NCI-H1694 (cell line): ENCODE results near the gene CCDC158.
"Not testable (repeated sequence)": the region's sequence is repeated elsewhere in the genome, so short reads cannot be mapped to it uniquely, and the experiment has no call there.

Experiments used
- DNase-seq: peaks from one replicate; lab custom pipeline; 2025; lab: John Stamatoyannopoulos, UW

Gene CCDC158

GRCh38 chr4:76420762-76421581, at the start of gene CCDC158:
CCDC158 (minus strand) TSS chr4:76421141; CDS start chr4:76403207, 17,934 bp downstream.
- no peak for DNase-seq

- no peak for DNase-seq
Observed at GRCh38 chr4:76470532-76470931, 49.6 kb upstream of the CCDC158 start.

- DNase-seq: no peak
Observed at GRCh38 chr4:76470064-76470463, 49.1 kb upstream of the CCDC158 start.

- DNase-seq: no peak
Observed at GRCh38 chr4:76463568-76463967, 42.6 kb upstream of the CCDC158 start.

GRCh38 chr4:76459291-76459723, 38.4 kb upstream of the CCDC158 start:
- DNase-seq: no peak

- DNase-seq: no peak
Observed at GRCh38 chr4:76458825-76459224, 37.9 kb upstream of the CCDC158 start.

GRCh38 chr4:76458297-76458696, 37.4 kb upstream of the CCDC158 start:
- no peak for DNase-seq

- no peak for DNase-seq
Observed at GRCh38 chr4:76457885-76458284, 36.9 kb upstream of the CCDC158 start.

- not testable (repeated sequence) for DNase-seq
Observed at GRCh38 chr4:76454073-76454472, 33.1 kb upstream of the CCDC158 start.

- DNase-seq: no peak
Observed at GRCh38 chr4:76453232-76453631, 32.3 kb upstream of the CCDC158 start.

- no peak for DNase-seq
Observed at GRCh38 chr4:76449833-76450232, 28.9 kb upstream of the CCDC158 start.

GRCh38 chr4:76449362-76449767, 28.4 kb upstream of the CCDC158 start:
- DNase-seq: no peak

- DNase-seq: no peak
Observed at GRCh38 chr4:76448211-76448610, 27.3 kb upstream of the CCDC158 start.

GRCh38 chr4:76447393-76447851, 26.5 kb upstream of the CCDC158 start:
- no peak for DNase-seq

- DNase-seq: no peak
Observed at GRCh38 chr4:76445911-76446310, 25.0 kb upstream of the CCDC158 start.

- DNase-seq: no peak
Observed at GRCh38 chr4:76443376-76443775, 22.4 kb upstream of the CCDC158 start.

GRCh38 chr4:76442807-76443206, 21.9 kb upstream of the CCDC158 start:
- DNase-seq: no peak

- no peak for DNase-seq
Observed at GRCh38 chr4:76441881-76442280, 20.9 kb upstream of the CCDC158 start.

- DNase-seq: no peak
Observed at GRCh38 chr4:76439491-76439890, 18.6 kb upstream of the CCDC158 start.

- no peak for DNase-seq
Observed at GRCh38 chr4:76435528-76436319, 14.8 kb upstream of the CCDC158 start.

- DNase-seq: no peak
Observed at GRCh38 chr4:76434901-76435527, 14.1 kb upstream of the CCDC158 start, which contains the start of gene SHROOM3. SHROOM3 (plus strand) TSS chr4:76435229; CDS start chr4:76436053, 824 bp downstream.
